GM18951 (cell line): ENCODE data around the gene PPP2R2D.
"Not testable (repeated sequence)": the region's sequence is repeated elsewhere in the genome, so short reads cannot be mapped to it uniquely, and the experiment has no call there.

ENCODE experiments used
- POLR2A ChIP-seq: IDR thresholded peaks from 4 replicates; pipeline ENCODE4 v1.6.1; 2011; ENCODE audit warnings: mild to moderate bottlenecking; ENCODE audit not compliant: insufficient read length, insufficient read depth; ENCODE audit errors: extremely low read depth
- in situ Hi-C: fragments of 300-500 bp; cut with MboI; formaldehyde crosslinking; loops from one replicate; pipeline ENCODE4 v1.12.0; 2022; ENCODE audit warnings: low sequenced_read_pairs, mixed read lengths, inconsistent platforms; ENCODE audit not compliant: unreplicated experiment

Gene PPP2R2D

GRCh38 chr10:131910663-131911314 lies 10.0 kb downstream of the PPP2R2D start:
- in situ Hi-C loops: no loop called here
- TF ChIP-seq POLR2A: no peak

- TF ChIP-seq POLR2A: no peak
Measured at GRCh38 chr10:131911451-131911850, 10.6 kb downstream of the PPP2R2D start.

GRCh38 chr10:131912620-131913019 lies 11.8 kb downstream of the PPP2R2D start:
- in situ Hi-C loops: no loop called here
- no peak for TF ChIP-seq POLR2A

More at GRCh38 chr10:131911451-131911850, 10.6 kb downstream of the PPP2R2D start:
- in situ Hi-C loops: no loop called here

DNA sequence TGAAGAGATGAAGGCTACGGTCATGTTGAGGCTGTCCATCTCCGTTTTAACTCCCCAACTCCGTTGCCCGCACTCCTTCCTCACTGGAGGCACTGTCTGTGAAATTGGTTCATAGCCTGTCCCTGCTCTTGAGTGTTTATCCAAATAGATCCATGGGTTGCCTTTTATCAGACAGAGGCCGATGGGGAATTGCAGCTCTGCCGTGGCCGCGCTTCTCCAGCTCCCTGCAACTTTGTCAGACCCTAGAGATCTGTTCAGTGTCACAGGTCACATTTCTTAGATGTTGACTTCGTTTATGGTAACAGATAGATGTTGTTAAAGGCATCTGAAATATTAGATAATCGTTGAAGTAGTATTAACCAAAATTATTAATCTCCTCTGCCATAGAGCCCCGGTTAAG lies 14.7 kb downstream of the PPP2R2D start:
- in situ Hi-C loops: no loop called here
- TF ChIP-seq POLR2A: no peak

DNA sequence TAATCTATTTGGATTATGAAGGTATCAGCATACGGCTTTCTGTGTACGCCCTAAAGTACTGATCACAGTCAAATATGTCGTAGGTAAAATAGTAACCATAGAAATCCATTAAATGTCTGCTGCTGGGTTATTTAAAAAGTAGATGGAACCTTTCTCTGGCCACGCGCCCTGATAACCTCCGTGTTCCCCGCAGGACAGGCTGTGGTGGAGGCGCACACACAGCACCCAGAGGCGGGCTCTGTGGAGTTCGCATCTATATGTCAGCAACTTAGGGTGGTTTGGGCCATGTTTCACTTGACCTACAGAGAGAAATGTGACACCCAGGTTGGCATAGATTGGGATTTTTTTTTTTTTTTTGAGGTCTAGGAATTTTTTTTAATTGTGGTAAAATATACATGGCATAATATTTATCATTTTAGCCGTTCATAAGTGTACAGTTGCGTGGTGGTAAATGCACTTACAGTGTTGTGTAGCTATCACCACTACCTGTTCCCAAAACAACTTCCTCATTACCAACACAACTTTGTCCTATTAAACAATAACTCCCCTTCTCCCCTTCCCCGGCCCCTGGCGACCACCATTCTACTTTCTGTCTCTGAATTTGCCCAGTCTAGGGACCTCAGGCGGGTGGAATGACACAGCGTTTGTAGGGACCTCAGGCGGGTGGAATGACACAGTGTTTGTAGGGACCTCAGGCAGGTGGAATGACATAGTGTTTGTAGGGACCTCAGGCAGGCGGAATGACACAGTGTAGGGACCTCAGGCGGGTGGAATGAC lies 15.4 kb downstream of the PPP2R2D start:
- TF ChIP-seq POLR2A: no peak
- in situ Hi-C loops: no loop called here

DNA sequence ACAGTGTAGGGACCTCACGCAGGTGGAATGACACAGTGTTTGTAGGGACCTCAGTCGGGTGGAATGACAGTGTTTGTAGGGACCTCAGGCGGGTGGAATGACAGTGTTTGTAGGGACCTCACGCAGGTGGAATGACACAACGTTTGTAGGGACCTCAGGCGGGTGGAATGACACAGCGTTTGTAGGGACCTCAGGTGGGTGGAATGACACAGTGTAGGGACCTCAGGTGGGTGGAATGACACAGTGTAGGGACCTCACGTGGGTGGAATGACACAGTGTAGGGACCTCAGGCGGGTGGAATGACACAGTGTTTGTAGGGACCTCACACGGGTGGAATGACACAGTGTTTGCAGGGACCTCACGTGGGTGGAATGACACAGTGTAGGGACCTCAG lies 16.0 kb downstream of the PPP2R2D start:
- in situ Hi-C loops: not testable (repeated sequence)

- in situ Hi-C loops: not testable (repeated sequence)
Measured at GRCh38 chr10:131917496-131917895, 16.7 kb downstream of the PPP2R2D start.

GRCh38 chr10:131919461-131919860 lies 18.7 kb downstream of the PPP2R2D start:
- in situ Hi-C loops: not testable (repeated sequence)

DNA sequence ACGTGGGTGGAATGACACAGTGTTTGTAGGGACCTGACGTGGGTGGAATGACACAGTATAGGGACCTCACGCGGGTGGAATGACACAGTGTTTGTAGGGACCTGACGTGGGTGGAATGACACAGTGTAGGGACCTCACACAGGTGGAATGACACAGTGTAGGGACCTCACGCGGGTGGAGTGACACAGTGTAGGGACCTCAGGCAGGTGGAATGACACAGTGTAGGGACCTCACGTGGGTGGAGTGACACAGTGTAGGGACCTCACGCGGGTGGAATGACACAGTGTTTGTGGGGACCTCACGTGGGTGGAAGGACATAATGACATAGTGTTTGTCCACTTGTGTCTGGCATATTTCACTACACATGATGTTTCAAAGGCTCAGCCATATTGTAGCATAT lies 19.3 kb downstream of the PPP2R2D start:
- in situ Hi-C loops: no loop called here

GRCh38 chr10:131920693-131921092 lies 19.9 kb downstream of the PPP2R2D start:
- TF ChIP-seq POLR2A: no peak
- in situ Hi-C loops: no loop called here

More for the DNA sequence above, 19.3 kb downstream of the PPP2R2D start:
- no peak for TF ChIP-seq POLR2A

- no peak for TF ChIP-seq POLR2A
- in situ Hi-C loops: no loop called here
Measured at GRCh38 chr10:131921184-131921583, 20.4 kb downstream of the PPP2R2D start.

GRCh38 chr10:131923038-131923756 lies 22.4 kb downstream of the PPP2R2D start:
- in situ Hi-C loops: no loop called here
- TF ChIP-seq POLR2A: no peak

DNA sequence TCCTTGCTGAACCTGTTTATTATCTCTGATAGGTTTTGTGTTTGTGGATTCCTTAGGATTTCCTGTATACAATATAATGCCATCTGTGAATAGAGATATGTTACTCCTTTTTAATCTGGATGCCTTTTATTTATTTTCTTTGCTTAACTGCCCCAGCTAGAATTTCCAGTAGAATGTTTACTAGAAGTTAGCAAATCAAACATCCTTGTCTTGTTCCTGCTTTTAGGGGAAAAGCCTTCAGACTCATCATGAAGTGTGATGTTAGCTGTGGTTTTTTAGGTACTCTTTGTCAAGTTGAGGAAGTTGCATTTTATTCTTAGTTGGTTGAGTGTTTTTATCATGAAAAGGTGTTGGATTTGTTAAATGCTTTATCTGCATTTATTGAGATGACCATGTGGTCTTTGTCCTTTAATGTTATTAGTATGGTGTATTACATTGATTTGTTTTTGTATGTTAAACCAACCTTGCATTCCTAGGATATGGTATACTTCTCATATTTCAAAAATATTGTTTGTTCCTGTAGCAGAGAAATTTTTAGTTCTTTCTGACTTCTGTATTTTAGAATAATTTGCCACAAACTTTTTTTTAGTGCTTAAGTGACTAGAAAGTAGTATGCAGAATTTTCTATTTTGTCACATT lies 24.3 kb downstream of the PPP2R2D start:
- TF ChIP-seq POLR2A: no peak
- in situ Hi-C loops: no loop called here
